ENCODE measurements around the gene COL6A1.

DNA sequence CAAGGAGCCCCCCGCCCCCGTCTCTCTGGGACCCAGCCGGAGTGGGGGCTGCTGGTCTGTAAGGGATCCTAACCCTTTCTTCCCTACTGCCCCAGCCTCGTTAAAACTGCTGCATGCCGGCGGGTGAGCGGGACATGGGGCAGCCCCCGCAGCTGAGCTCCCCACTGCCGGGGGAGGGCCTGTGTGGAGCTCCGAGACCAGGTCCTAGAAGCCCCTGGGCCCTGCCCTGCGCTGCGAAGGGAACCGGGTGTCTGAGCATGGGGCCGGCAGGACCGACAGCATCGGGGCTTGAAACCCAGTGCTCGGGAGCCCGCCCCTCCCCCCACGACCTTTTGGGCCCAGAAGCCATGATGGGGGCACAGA lies 9.2 kb upstream of the COL6A1 start:
- TF ChIP-seq CTCF (conservative IDR thresholded peaks at IDR 0.05; ENCODE audit: low read depth, low read length) (no peak), EZH2 (IDR thresholded peaks at IDR 0.05; ENCODE audit: borderline replicate concordance, low read depth, low read length, poor library complexity, severe bottlenecking) (no peak)
